GM13976 (cell line): ENCODE results near the gene GUCY2C.
A peak's percentile ranks its signal among the peaks of the same experiment; 100 is the strongest.

Source experiments
- DNase-seq: peaks from one replicate; pipeline ENCODE4 v3.0.0; 2012; ENCODE audit warnings: low spot score
- CTCF ChIP-seq: IDR thresholded peaks from 2 replicates; pipeline ENCODE4 v1.5.1; 2012; ENCODE audit warnings: borderline replicate concordance, mild to moderate bottlenecking; ENCODE audit not compliant: insufficient read depth; ENCODE audit errors: extremely low read depth, missing control alignments, control extremely low read depth
- in situ Hi-C: fragments of 300-500 bp; cut with MboI; formaldehyde crosslinking; loops from one replicate; pipeline ENCODE4 v1.12.0; 2022; ENCODE audit warnings: low sequenced_read_pairs, mixed read lengths, inconsistent platforms; ENCODE audit not compliant: unreplicated experiment

Gene GUCY2C

GRCh38 chr12:14638066-14638465, 58.3 kb downstream of the GUCY2C start:
- DNase-seq, result no peak
- TF ChIP-seq CTCF, result no peak
- in situ Hi-C loops, result loop anchor here (25.0 kb wide), 1 partner anchor 401 kb away; no protein-coding TSS in a partner anchor

- no peak for DNase-seq
- no peak for TF ChIP-seq CTCF
- in situ Hi-C loops, result loop anchor here (25.0 kb wide), 1 partner anchor 398 kb away; no protein-coding TSS in a partner anchor
These were observed 60.6 kb downstream of the GUCY2C start for GRCh38 chr12:14635776-14636175.

GRCh38 chr12:14630793-14631192, 65.6 kb downstream of the GUCY2C start:
- in situ Hi-C loops, result loop anchor here (25.0 kb wide), 1 partner anchor 393 kb away; no protein-coding TSS in a partner anchor
- no peak for DNase-seq
- no peak for TF ChIP-seq CTCF

GRCh38 chr12:14629832-14630710, 66.3 kb downstream of the GUCY2C start:
- TF ChIP-seq CTCF, result peak; percentile 96
- DNase-seq, result peak; percentile 51
- in situ Hi-C loops, result loop anchor here (25.0 kb wide), 1 partner anchor 393 kb away; no protein-coding TSS in a partner anchor

- in situ Hi-C loops, result loop anchor here (25.0 kb wide), 1 partner anchor 391 kb away; no protein-coding TSS in a partner anchor
- no peak for TF ChIP-seq CTCF
- DNase-seq, result no peak
These were observed 67.6 kb downstream of the GUCY2C start for GRCh38 chr12:14628771-14629170.

- no peak for TF ChIP-seq CTCF
- in situ Hi-C loops, result no loop called here
- no peak for DNase-seq
These were observed 74.6 kb downstream of the GUCY2C start for GRCh38 chr12:14621826-14622225.
